ENCODE results near the gene CKAP2L.

- TF ChIP-seq POLR2A (IDR thresholded peaks at IDR 0.05) (no peak), CTCF (IDR thresholded peaks at IDR 0.05) (no peak)
These were observed 46.9 kb upstream of the CKAP2L start for GRCh38 chr2:112811276-112811831.
